GM12878 (cell line): ENCODE measurements around the gene TMEM151A. TPM values are rescaled to one million over a fixed set of nuclear protein-coding genes. Genes with fewer than 3 reads are reported as not detected.

Experiments
- ATAC-seq: fragments of 200-7000 bp; cut with Tn5 transposase; 3 replicates; pipeline ENCODE4 v1.9.1; 2020; ENCODE audit warnings: mild to moderate bottlenecking, moderate library complexity
- BruUV-seq: library from RNA; stranded (reverse); fragments of 400-500 nt; replicated peaks from 2 replicates; lab custom pipeline; 2021; lab: Mats Ljungman, UMichigan
- CTCF ChIA-PET: fragments of 300-600 bp; sonication (Branson Sonifier 250); formaldehyde crosslinking; extraction: SDS; loops from one replicate; lab custom pipeline; 2021; ENCODE audit warnings: inconsistent platforms; lab: Yijun Ruan, JAX
- POLR2A ChIA-PET: fragments of 350-600 bp; formaldehyde crosslinking; extraction: SDS; loops from one replicate; lab custom pipeline; 2021; ENCODE audit warnings: inconsistent platforms; lab: Charles Lee
- RAD21 ChIA-PET: fragments of 300-600 bp; sonication (Branson Sonifier 250); formaldehyde crosslinking; loops from one replicate; lab custom pipeline; 2023; ENCODE audit warnings: antibody characterized with exemption; ENCODE audit not compliant: unreplicated experiment; lab: Charles Lee
- SMC1A ChIA-PET: fragments of 300-600 bp; sonication (Branson Sonifier 250); formaldehyde crosslinking; loops from one replicate; lab custom pipeline; 2023; ENCODE audit not compliant: unreplicated experiment, uncharacterized antibody; lab: Charles Lee
- DNase-seq: peaks from one replicate; pipeline ENCODE4 v3.0.0-alpha.2; 2011; ENCODE audit warnings: low read depth, low spot score
- FAIRE-seq: peaks from 3 replicates; lab custom pipeline; 2011; peaks lifted over from hg19 to GRCh38; lab: Jason Lieb, UNC
- H2AFZ ChIP-seq: 2 replicates; pipeline ENCODE4 v1.6.0; 2011; ENCODE audit warnings: low read depth, low read length, control low read depth; ENCODE audit not compliant: control insufficient read depth
- H3K27ac ChIP-seq: 2 replicates; pipeline ENCODE4 v1.5.1; 2011; ENCODE audit warnings: control low read depth; ENCODE audit not compliant: control insufficient read depth, insufficient read depth
- H3K27me3 ChIP-seq, 2 experiments: replicated peaks in 1 of 2; 2 replicates each; pipeline versions ENCODE4 v1.6.0 to v1.6.1; 2011; ENCODE audit warnings: low read length in 1 of 2; ENCODE audit not compliant: control insufficient read depth in 2 of 2, insufficient read depth in 2 of 2
- H3K36me3 ChIP-seq, 2 experiments: 2 replicates each; pipeline ENCODE4 v1.5.1; 2011; ENCODE audit warnings: low read length in 1 of 2; ENCODE audit not compliant: control insufficient read depth in 2 of 2, insufficient read depth in 2 of 2
- H3K4me1 ChIP-seq: 2 replicates; pipeline ENCODE4 v1.6.1; 2011; ENCODE audit warnings: mild to moderate bottlenecking, low read length, moderate library complexity, mixed read lengths; ENCODE audit not compliant: control insufficient read depth, insufficient read depth
- H3K4me2 ChIP-seq: 2 replicates; pipeline ENCODE4 v1.6.0; 2011; ENCODE audit warnings: control low read depth; ENCODE audit not compliant: control insufficient read depth, insufficient read depth
- H3K4me3 ChIP-seq: fragments of 200-600 bp; sonication (generic); 2 replicates; pipeline ENCODE4 v1.5.1; 2016
- H3K79me2 ChIP-seq: 2 replicates; pipeline ENCODE4 v1.6.0; 2011; ENCODE audit warnings: low read length; ENCODE audit not compliant: control insufficient read depth, insufficient read depth
- H3K9ac ChIP-seq: 2 replicates; pipeline ENCODE4 v1.8.0; 2011; ENCODE audit warnings: low read length, control low read depth, mixed read lengths; ENCODE audit not compliant: control insufficient read depth, insufficient read depth
- H3K9me3 ChIP-seq: replicated peaks from 3 replicates; pipeline ENCODE4 v1.5.1; 2011; ENCODE audit warnings: mild to moderate bottlenecking, low read length; ENCODE audit not compliant: control insufficient read depth, insufficient read depth
- H4K20me1 ChIP-seq: 2 replicates; pipeline ENCODE4 v1.6.0; 2011; ENCODE audit not compliant: control insufficient read depth, insufficient read depth
- BCL3 ChIP-seq: IDR thresholded peaks from 2 replicates; pipeline ENCODE4 v1.6.1; 2011; ENCODE audit warnings: borderline replicate concordance, low read depth, mild to moderate bottlenecking, moderate library complexity, low read length; ENCODE audit not compliant: insufficient read depth, poor library complexity, severe bottlenecking
- CBFB ChIP-seq: IDR thresholded peaks from 2 replicates; pipeline ENCODE4 v1.6.1; 2016; ENCODE audit warnings: antibody characterized with exemption, low read depth
- CHD1 ChIP-seq: IDR thresholded peaks from 2 replicates; pipeline ENCODE4 v1.6.1; 2012; ENCODE audit warnings: low read depth, low read length, improper control_type of control experiment
- CHD4 ChIP-seq: fragments of 200-600 bp; sonication (generic); IDR thresholded peaks from 2 replicates; pipeline ENCODE4 v1.6.1; 2016; ENCODE audit warnings: mild to moderate bottlenecking
- EED ChIP-seq: sonication (generic); IDR thresholded peaks from 2 replicates; pipeline ENCODE4 v1.6.1; 2016; ENCODE audit warnings: antibody characterized with exemption, low read depth
- IKZF1 ChIP-seq: fragments of 450-650 bp; conservative IDR thresholded peaks from 2 replicates; pipeline ENCODE4 v1.6.1; 2017; ENCODE audit warnings: antibody characterized with exemption, mild to moderate bottlenecking
- IKZF2 ChIP-seq, 2 experiments: fragments of 450-650 bp; IDR thresholded peaks; 2 replicates each; pipeline ENCODE4 v1.6.1; 2017; ENCODE audit warnings: mild to moderate bottlenecking in 2 of 2, moderate library complexity in 2 of 2
- IRF4 ChIP-seq: IDR thresholded peaks from 2 replicates; pipeline ENCODE4 v1.6.1; 2011; ENCODE audit warnings: low read depth, low read length
- JUNB ChIP-seq: IDR thresholded peaks from 2 replicates; pipeline ENCODE4 v1.6.1; 2016; ENCODE audit warnings: antibody characterized with exemption, mild to moderate bottlenecking
- KLF5 ChIP-seq: fragments of 450-650 bp; IDR thresholded peaks from 2 replicates; pipeline ENCODE4 v1.6.1; 2014; ENCODE audit warnings: mild to moderate bottlenecking; ENCODE audit not compliant: partially characterized antibody
- MEF2B ChIP-seq: fragments of 450-650 bp; IDR thresholded peaks from 2 replicates; pipeline ENCODE4 v1.6.1; 2018; ENCODE audit warnings: mild to moderate bottlenecking, moderate library complexity; ENCODE audit not compliant: partially characterized antibody, poor library complexity, severe bottlenecking
- MTA3 ChIP-seq: IDR thresholded peaks from 2 replicates; pipeline ENCODE4 v1.6.1; 2012; ENCODE audit warnings: low read length, inconsistent platforms, borderline replicate concordance
- NBN ChIP-seq: fragments of 450-650 bp; IDR thresholded peaks from 2 replicates; pipeline ENCODE4 v1.6.1; 2016
- NFXL1 ChIP-seq: fragments of 450-650 bp; IDR thresholded peaks from 2 replicates; pipeline ENCODE4 v1.6.1; 2017; ENCODE audit warnings: antibody characterized with exemption, mild to moderate bottlenecking, borderline replicate concordance
- POLR2A ChIP-seq: IDR thresholded peaks from 2 replicates; pipeline ENCODE4 v1.6.1; 2011; ENCODE audit warnings: low read depth, mild to moderate bottlenecking, low read length
- POLR2AphosphoS5 ChIP-seq: IDR thresholded peaks from 2 replicates; pipeline ENCODE4 v1.6.1; 2011; ENCODE audit warnings: mild to moderate bottlenecking, low read length, inconsistent platforms
- RB1 ChIP-seq: fragments of 450-650 bp; formaldehyde crosslinking; IDR thresholded peaks from 2 replicates; pipeline ENCODE4 v1.6.1; 2017; ENCODE audit warnings: mild to moderate bottlenecking, borderline replicate concordance
- USF2 ChIP-seq: IDR thresholded peaks from 2 replicates; pipeline ENCODE4 v1.6.1; 2011; ENCODE audit warnings: low read depth, low read length, improper control_type of control experiment, borderline replicate concordance
- WRNIP1 ChIP-seq: IDR thresholded peaks from 2 replicates; pipeline ENCODE4 v1.6.1; 2011; ENCODE audit warnings: low read depth, low read length, improper control_type of control experiment, borderline replicate concordance
- WGBS: methylation state at CpG from one replicate; pipeline ENCODE4 v1.1.6; 2016; ENCODE audit warnings: low lambda C conversion rate; ENCODE audit not compliant: insufficient replicate concordance, insufficient coverage; ENCODE audit errors: missing lambda C conversion rate; 5-methylcytosine and 5-hydroxymethylcytosine counted together
- in situ Hi-C: fragments of 300-500 bp; cut with MboI; formaldehyde crosslinking; loops from 9 replicates; pipeline ENCODE4 v1.14.3; 2018; ENCODE audit warnings: mixed read lengths
- intact Hi-C: fragments of 100-400 bp; cut with micrococcal nuclease; formaldehyde crosslinking; loops from one replicate; pipeline ENCODE4 v1.14.2; 2022; ENCODE audit not compliant: unreplicated experiment
- polyA plus RNA-seq, 11 experiments: library from polyadenylated mRNA; depleted of rRNA in 4 of 11; unstranded in 6 of 11; stranded (reverse) in 5 of 11; fragments of >200 nt; fragmentation: Nextera tagmentation in 4 of 11; fragmentation: Illumina TruSeq in 1 of 11; extraction: Ambion mirVana in 4 of 11; extraction: Trizol in 1 of 11; gene quantifications; 1 replicate in 1 of 11; 2 replicates in 10 of 11; pipeline versions ENCODE4 v1.2.1 to v1.2.3, GENCODE V29; 2011 to 2016; ENCODE audit warnings: inconsistent platforms in 2 of 11, missing spikeins in 2 of 11, low read depth in 1 of 11
- total RNA-seq, 4 experiments: library from RNA; depleted of rRNA in 3 of 4; stranded (reverse); fragments of >200 nt in 3 of 4; fragmentation: Illumina TruSeq in 1 of 4; extraction: Trizol in 1 of 4; gene quantifications; 2 replicates each; pipeline versions ENCODE4 v1.2.1 to v1.2.3, GENCODE V29; 2013 to 2021

TMEM151A gene
- total and polyA plus RNA-seq, 10 of the 15 experiments (the other 5 are each of a cell fraction or from before 2014, with no cell fraction given), result not detected

GRCh38 chr11:66328302-66329144 is 36.8 kb downstream of the TMEM151A start (continued):
- TF ChIP-seq EED (0 out of 2 replicates have a peak, but pooled peaks have one; percentile 15), POLR2AphosphoS5 (no peak), MTA3 (no peak), IKZF2 (IDR thresholded peaks at IDR 0.05) (peak in 1 of 2 experiments; percentile 44; a peak in 2 of 4 replicates), USF2 (peak; percentile 55)

GRCh38 chr11:66329165-66329673 is 37.5 kb downstream of the TMEM151A start:
- ChIA-PET POLR2A (no interaction called here), RAD21 (interaction anchor here (0.9 to 3.0 kb wide), 3 partner anchors 17 to 57 kb away, joined by 4 to 26 read pairs (median 19); no protein-coding TSS in a partner anchor), SMC1A (interaction anchor here (0.8 to 3.9 kb wide), 5 partner anchors 8 to 57 kb away, joined by 3 to 33 read pairs (median 4); no protein-coding TSS in a partner anchor), CTCF (interaction anchor here (0.6 to 5.7 kb wide), 7 partner anchors 18 to 326 kb away, joined by 3 to 96 read pairs (median 3); partner anchors contain the start of gene BANF1)
- DNase-seq (no peak), FAIRE-seq (no peak), ATAC-seq (no peak)
- 46% methylated on average over 3 of the region's 3 CpGs for WGBS
- Histone ChIP-seq H3K36me3 (no peaks in the 10 kb centered on the region), H2AFZ (no peak overlapping the region), H3K4me1 (peaks cover 10% of the 10 kb centered on the region; the same call in 1 of the 2 replicates), H3K4me2 (no peak overlapping the region), H3K27me3 (no peaks in the 10 kb centered on the region), H3K27ac (no peak overlapping the region), H3K9me3 (no peaks in the 10 kb centered on the region), H3K9ac (no peak overlapping the region), H4K20me1 (no peaks in the 10 kb centered on the region), H3K4me3 (no peak overlapping the region), H3K79me2 (no peaks in the 10 kb centered on the region)
- intact Hi-C loops, result loop anchor here (2.0 kb wide), 1 partner anchor 106 kb away; no protein-coding TSS in a partner anchor
- in situ Hi-C loops, result no loop called here
- no TSS peak for BruUV-seq
- TF ChIP-seq IRF4 (no peak), WRNIP1 (no peak), POLR2A (no peak), KLF5 (no peak), CBFB (no peak), BCL3 (no peak), MEF2B (no peak), IKZF2 (IDR thresholded peaks at IDR 0.05) (no peak), IKZF1 (no peak), NBN (no peak), NFXL1 (no peak), JUNB (no peak), CHD4 (no peak), RB1 (no peak), CHD1 (no peak)
